HG03378 (cell line): ENCODE data around the gene IGFBP4.

Source experiments
- ATAC-seq: cut with Tn5 transposase; IDR thresholded peaks from one replicate; pipeline ENCODE4 v1.9.1; 2021; ENCODE audit warnings: mild to moderate bottlenecking, moderate library complexity; ENCODE audit not compliant: unreplicated experiment

IGFBP4 gene

GRCh38 chr17:40486522-40487370, 43.5 kb downstream of the IGFBP4 start:
- no peak for ATAC-seq

DNA sequence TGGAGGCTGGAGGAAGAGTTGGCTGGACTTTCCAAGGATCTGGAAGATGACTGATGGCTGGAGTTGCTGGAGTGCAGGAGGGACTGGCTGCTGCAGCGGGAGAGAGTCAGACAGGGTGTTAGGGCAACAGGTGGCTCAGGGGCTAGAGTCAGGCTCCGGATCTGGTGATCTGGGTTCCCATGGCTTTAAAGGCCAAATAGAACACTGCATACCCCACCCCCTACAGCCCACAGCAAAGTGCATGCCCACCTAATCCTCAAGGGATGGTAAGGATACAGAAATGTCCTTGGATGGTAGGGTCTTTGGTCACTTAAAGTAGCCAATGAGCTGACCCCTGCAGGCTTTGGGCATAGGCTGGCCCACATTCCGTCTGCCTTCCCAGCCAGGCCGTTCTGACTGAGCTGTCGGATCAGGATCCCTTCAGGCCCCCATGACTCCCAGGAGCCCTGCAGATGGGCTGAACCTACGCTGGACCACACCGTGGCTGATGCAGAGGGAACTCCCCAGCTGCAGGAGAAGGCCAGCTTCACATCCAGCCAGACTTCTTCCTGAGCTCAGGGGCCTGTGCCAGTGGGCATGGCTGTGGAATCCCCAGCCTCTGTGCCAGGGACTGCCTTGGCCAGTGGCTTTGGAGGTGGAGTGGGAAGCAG, 44.2 kb downstream of the IGFBP4 start:
- ATAC-seq = no peak

DNA sequence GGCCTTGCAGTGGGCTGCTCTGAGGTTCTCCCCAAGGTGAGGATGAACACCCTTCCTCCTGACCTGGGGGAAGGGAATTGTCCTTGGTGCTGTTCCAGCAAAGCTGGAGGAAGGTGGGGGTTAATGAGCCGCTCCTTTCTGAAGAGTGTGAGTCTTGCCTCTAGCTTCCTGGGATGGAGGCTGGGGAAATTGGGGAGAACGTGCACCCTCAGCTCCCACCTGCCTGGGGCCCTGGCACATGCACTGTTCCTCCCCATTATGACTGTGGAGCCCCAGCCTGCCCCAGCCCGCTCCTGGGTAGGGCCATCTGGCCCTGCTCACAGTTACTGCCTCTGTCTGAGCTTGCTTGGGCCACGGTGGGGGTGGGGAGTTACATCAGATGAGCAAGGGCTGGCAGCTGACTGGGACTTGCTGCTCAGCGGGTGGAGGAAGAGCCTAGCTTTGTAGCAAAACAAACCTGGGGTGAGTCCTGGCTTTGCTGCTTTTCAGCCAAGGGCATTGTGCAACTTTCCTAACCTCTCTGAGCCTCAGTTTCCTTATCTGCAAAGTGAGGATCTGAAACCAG, 47.1 kb downstream of the IGFBP4 start:
- ATAC-seq = no peak

DNA sequence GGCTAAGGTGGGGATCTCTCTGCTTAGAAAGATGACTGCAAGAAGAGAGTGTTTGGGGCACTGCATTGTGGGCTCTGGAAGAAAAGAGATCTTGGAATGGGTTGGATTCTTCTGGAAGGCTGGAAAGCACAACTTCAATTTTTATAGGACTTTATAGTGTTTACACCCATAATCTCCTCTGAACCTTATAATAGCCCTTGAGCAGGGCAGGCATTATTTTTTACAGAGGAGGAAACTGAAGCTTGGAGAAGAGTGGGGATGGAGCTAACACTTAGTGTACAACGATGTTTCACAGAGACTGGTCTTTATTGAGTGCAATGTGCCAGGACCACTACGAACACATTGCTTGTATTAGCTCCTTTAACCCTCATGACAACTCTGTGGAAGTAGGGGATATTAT, 47.7 kb downstream of the IGFBP4 start:
- no peak for ATAC-seq

DNA sequence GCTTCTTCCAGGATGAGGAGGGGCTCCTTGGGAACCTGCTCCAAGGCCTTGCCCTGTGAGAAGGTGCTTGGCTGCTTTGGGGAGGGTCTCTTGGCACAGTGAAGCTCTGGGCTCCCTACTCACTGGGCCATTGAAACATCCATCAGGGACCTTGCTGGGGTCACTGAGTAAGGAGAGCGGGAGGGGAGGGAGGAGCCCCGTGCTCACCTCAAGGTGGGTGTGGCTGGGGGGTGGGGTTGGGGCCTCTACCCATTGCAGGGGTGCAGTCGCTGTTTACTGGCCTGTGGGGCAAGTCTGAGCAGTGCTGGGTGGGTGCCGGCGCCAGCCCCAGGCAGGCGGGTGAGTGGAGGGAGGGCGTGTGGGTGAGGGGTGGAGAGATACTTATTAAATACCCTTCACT, 48.2 kb downstream of the IGFBP4 start:
- no peak for ATAC-seq

DNA sequence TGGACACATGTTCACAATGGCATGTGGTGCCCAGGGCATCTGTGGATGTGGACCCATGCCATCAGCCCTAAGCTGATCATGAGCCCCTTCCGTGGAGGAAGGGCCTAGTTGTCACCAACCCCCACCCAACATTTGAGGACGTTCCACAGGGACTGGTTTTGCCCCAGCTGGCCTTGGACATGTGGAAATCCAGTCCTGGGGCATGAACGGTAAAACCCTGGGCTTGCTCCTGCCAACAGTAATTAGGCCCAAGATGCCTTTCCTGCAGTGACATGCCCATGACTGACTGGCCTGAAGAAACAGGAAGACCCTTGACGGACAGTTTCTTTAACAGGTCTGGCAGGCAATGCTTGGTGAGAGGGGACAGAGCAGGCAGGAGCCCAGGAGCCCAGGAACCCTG, 50.4 kb downstream of the IGFBP4 start:
- no peak for ATAC-seq

DNA sequence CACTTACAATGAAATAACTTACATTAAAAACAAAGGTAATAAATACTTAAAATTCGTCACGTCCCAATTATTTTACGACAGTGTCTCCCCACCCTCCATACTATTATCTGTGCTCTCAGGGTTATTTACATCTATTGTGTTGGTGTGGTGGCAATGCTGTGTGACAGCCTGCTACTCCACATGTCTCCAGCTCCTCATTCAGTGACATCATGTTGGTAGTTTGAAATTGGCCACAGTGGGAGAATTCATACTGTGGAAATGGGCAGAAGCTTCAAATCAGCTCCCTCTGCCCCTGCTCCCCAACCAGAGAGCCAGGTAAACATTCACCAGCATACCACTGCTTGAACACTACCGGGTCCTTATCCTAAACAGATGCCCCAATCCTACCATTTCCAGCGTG, 51.9 kb downstream of the IGFBP4 start:
- no peak for ATAC-seq

- ATAC-seq = no peak
Observed at GRCh38 chr17:40496170-40496569, 52.9 kb downstream of the IGFBP4 start.

- no peak for ATAC-seq
Observed at GRCh38 chr17:40496634-40497420, 53.6 kb downstream of the IGFBP4 start.

DNA sequence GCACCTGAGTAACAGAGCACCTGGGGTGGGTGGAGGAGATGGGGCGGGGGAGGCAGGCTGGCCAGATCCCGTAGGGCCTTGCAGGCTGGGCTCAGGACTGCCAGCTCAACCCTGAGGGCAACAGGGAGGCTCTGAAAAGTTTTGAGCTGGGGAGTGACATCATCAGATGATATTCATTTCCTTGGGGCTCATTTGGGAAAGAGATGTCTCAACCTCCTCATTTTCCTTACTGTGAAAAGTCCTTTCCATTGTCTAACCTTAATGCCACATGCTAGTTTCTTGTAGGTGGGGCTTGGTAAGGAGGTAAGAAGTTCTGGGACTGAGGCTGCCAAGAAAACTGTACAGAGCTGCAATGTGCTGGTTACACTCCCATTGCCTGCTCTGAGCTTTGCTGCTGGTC, 54.4 kb downstream of the IGFBP4 start:
- ATAC-seq = no peak

- no peak for ATAC-seq
Observed at GRCh38 chr17:40498281-40499084, 55.2 kb downstream of the IGFBP4 start.

DNA sequence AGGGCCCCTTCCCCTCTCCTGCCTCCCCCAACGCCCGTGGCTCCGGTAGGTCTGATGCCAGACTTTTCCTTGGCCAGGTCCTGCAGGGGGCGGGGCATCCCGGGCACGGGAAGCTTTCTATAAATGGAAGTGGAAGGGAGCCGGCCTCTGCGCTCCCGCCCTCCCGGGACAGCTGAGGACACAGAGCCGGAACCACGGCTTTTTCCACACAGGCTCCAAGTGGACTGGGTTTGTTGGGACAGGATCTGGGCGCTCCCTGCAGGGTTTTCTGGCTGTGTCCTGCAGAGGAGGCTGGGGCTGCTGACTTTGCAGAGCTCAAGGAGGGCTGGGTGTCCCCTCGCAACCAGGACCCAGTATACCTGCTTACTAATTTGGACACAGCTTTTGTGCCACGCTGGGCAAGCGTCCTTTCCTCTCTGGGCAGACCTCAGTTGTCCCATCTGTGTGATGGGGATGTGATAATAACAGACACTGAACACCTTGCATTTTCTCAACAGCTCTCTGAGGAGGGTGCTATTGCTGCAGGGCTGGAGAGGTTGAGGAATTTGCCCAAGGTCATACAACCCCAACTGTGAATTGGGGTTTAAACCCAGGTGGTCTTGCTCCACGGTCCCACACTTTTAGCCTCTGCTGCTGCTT, 56.4 kb downstream of the IGFBP4 start:
- ATAC-seq = no peak

- no peak for ATAC-seq
Observed at GRCh38 chr17:40500190-40500589, 56.9 kb downstream of the IGFBP4 start.

- ATAC-seq = no peak
Observed at GRCh38 chr17:40500709-40501108, 57.5 kb downstream of the IGFBP4 start.

- no peak for ATAC-seq
Observed at GRCh38 chr17:40501499-40501911, 58.3 kb downstream of the IGFBP4 start, which contains the start of gene TNS4. TSS of gene TNS4 (minus strand) at chr17:40501623. CDS start at chr17:40496425, 5,198 bp downstream.

- ATAC-seq = no peak
Observed at GRCh38 chr17:40502716-40503115, 59.5 kb downstream of the IGFBP4 start.

DNA sequence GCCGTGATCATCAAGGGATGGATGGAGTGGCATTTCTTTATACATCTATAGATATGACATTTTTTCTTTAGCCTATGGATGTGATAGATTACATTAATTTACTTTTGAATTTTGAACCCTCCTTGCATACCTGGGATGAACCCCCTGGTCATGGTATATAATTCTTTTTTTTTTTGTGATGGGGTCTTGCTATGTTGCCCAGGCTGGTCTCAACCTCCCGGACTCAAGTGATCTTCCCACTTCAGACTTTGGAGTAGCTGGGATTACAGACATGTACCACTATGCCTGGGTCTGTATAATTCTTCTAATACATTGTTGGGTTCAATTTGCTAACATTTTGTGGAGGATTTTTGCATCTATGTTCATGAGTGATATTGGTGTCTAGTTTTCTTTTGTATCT, 59.9 kb downstream of the IGFBP4 start:
- no peak for ATAC-seq

DNA sequence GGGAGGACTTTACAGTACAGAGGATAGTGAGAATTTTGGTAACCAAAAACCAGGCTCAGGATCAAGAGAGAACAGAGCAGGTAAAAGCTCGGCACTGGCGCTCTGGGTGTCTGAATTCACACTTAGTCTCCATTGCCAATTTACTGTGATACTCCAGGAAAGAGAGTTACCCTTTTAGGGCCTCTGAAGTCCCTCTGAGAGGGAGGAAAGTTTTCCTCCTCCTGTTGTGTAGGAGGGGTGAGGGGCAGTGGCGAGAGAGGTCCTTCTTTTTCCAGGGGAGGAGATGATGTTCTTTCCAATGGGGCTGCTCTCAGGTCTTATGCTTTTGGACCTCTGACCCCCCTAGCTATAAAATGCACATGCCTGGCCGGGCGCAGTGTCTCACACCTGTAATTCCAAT, 63.5 kb downstream of the IGFBP4 start:
- no peak for ATAC-seq
